Transverse colon (tissue), 4 donors: ENCODE results near the gene ARRB2. TPM values are rescaled to one million over a fixed set of nuclear protein-coding genes. Genes with fewer than 3 reads are reported as not detected.

Source experiments
- DNase-seq: peaks from one replicate; pipeline ENCODE4 v3.0.0-alpha.2; 2019
- H3K27ac ChIP-seq, 4 donors: fragments of 200-600 bp; sonication (generic); 2 replicates each; pipeline ENCODE4 v1.5.1; 2016 to 2018; ENCODE audit warnings: inconsistent platforms in 4 of 4
- H3K27me3 ChIP-seq: fragments of 200-600 bp; sonication (generic); 2 replicates; pipeline ENCODE4 v1.5.1; 2017; ENCODE audit warnings: inconsistent platforms
- H3K36me3 ChIP-seq, 4 donors: fragments of 200-600 bp; sonication (generic); 2 replicates each; pipeline ENCODE4 v1.5.1; 2017 to 2019; ENCODE audit warnings: inconsistent platforms in 4 of 4
- H3K4me1 ChIP-seq, 4 donors: fragments of 200-600 bp; sonication (generic); 2 replicates each; pipeline ENCODE4 v1.5.1; 2017 to 2020; ENCODE audit warnings: inconsistent platforms in 4 of 4
- H3K4me3 ChIP-seq, 4 donors: fragments of 200-600 bp; sonication (generic); 1 replicate in 1 of 4; 2 replicates in 3 of 4; pipeline versions ENCODE4 v1.5.1 to v1.6.1; 2017 to 2019; ENCODE audit warnings: inconsistent platforms in 4 of 4
- H3K9me3 ChIP-seq, 2 donors: fragments of 200-600 bp; sonication (generic); 2 replicates each; pipeline ENCODE4 v1.5.1; 2017 to 2019; ENCODE audit warnings: inconsistent platforms in 2 of 2
- CTCF ChIP-seq, 5 experiments: fragments of 200-600 bp in 3 of 5; fragments of 450-650 bp in 2 of 5; sonication (generic) in 3 of 5; IDR thresholded peaks; 1 replicate in 2 of 5; 2 replicates in 3 of 5; pipeline ENCODE4 v1.5.1; 2016 to 2017; ENCODE audit warnings: antibody characterized with exemption in 5 of 5, inconsistent platforms in 3 of 5, mild to moderate bottlenecking in 2 of 5, moderate library complexity in 1 of 5
- EP300 ChIP-seq: sonication (generic); formaldehyde crosslinking; IDR thresholded peaks from one replicate; pipeline ENCODE4 v1.6.1; 2017; ENCODE audit warnings: antibody characterized with exemption, low read depth
- POLR2A ChIP-seq: fragments of 450-650 bp; IDR thresholded peaks from one replicate; pipeline ENCODE4 v1.6.1; 2016; ENCODE audit warnings: antibody characterized with exemption, mild to moderate bottlenecking, moderate library complexity
- POLR2AphosphoS5 ChIP-seq, 3 donors: sonication (generic); formaldehyde crosslinking; IDR thresholded peaks; one replicate each; pipeline ENCODE4 v1.6.1; 2016; ENCODE audit warnings: antibody characterized with exemption in 3 of 3
- WGBS, 2 donors: methylation state at CpG; one replicate each; pipeline ENCODE4 v1.1.5; 2018; ENCODE audit warnings: low coverage in 1 of 2; 5-methylcytosine and 5-hydroxymethylcytosine counted together
- in situ Hi-C, 4 donors: fragments of 200-750 bp; cut with MboI; loops; one replicate each; pipeline versions ENCODE4 v1.15.0 to v1.15.1; 2017; ENCODE audit warnings: low sequenced_read_pairs in 3 of 4, low pct_ligation_motif_present in 1 of 4, low pct_unique_long_range_greater_than_20kb in 1 of 4
- intact Hi-C: fragments of 100-400 bp; cut with DNase I; formaldehyde crosslinking; loops from one replicate; pipeline ENCODE4 v1.15.1; 2023; ENCODE audit warnings: low total_unique reads
- total RNA-seq, 4 donors: library from RNA; depleted of rRNA; stranded (reverse); fragments of >200 nt; gene quantifications; one replicate each; pipeline ENCODE4 v1.1.0, GENCODE V29; 2016

The ARRB2 gene
- total RNA-seq, 4 donors from 2014 or later = 19.3 to 47.9 (median 36.8) TPM

GRCh38 chr17:4673169-4673568 lies 37.3 kb upstream of the ARRB2 start:
- Histone ChIP-seq H3K27ac (no peak overlapping the region), H3K27me3 (no peaks in the 10 kb centered on the region), H3K9me3 (no peaks in the 10 kb centered on the region), H3K4me3 (no peak overlapping the region), H3K4me1 (no peaks in the 10 kb centered on the region), H3K36me3 (peaks cover 0 to 53% (median 18%) of the 10 kb centered on the region in 4 donors)
- intact Hi-C loops = no loop called here
- no peak for DNase-seq
- WGBS, 2 donors = 89% methylated on average over 11 of the region's 11 CpGs; no CpG with 5 or more reads in 1 of the 2 donors
- TF ChIP-seq EP300 = no peak
- TF ChIP-seq POLR2A = no peak
- TF ChIP-seq CTCF (IDR thresholded peaks at IDR 0.05) = no peak
- TF ChIP-seq POLR2AphosphoS5 (IDR thresholded peaks at IDR 0.05) = no peak
- in situ Hi-C loops = no loop called here

- H3K9me3 ChIP-seq = no peaks in the 10 kb centered on the region
- H3K27me3 ChIP-seq = no peaks in the 10 kb centered on the region
- H3K27ac ChIP-seq = no peak overlapping the region
- TF ChIP-seq CTCF (IDR thresholded peaks at IDR 0.05) = no peak
- no peak for TF ChIP-seq EP300
- H3K4me3 ChIP-seq = no peak overlapping the region
- in situ Hi-C loops (no loop called here), intact Hi-C loops (no loop called here)
- DNase-seq = no peak
- 92% methylated on average over 27 of the region's 27 CpGs; no CpG with 5 or more reads in 1 of the 2 donors for WGBS, 2 donors
- H3K4me1 ChIP-seq = no peaks in the 10 kb centered on the region
- peaks cover 0 to 53% (median 20%) of the 10 kb centered on the region in 4 donors for H3K36me3 ChIP-seq
Measured at GRCh38 chr17:4673986-4674684, 36.3 kb upstream of the ARRB2 start.

- TF ChIP-seq POLR2AphosphoS5 (IDR thresholded peaks at IDR 0.05) (no peak), POLR2A (no peak), EP300 (no peak), CTCF (IDR thresholded peaks at IDR 0.05) (no peak)
- no peak overlapping the region for H3K4me3 ChIP-seq
- in situ Hi-C loops (no loop called here), intact Hi-C loops (no loop called here)
- DNase-seq = no peak
- H3K36me3 ChIP-seq = peaks cover 0 to 53% (median 20%) of the 10 kb centered on the region in 4 donors
- no peaks in the 10 kb centered on the region for H3K27me3 ChIP-seq
- no peaks in the 10 kb centered on the region for H3K4me1 ChIP-seq
- 94% methylated on average over 8 of the region's 8 CpGs; no CpG with 5 or more reads in 1 of the 2 donors for WGBS, 2 donors
- H3K9me3 ChIP-seq = no peaks in the 10 kb centered on the region
- H3K27ac ChIP-seq = no peak overlapping the region
Measured at GRCh38 chr17:4674685-4674998, 35.8 kb upstream of the ARRB2 start.

GRCh38 chr17:4675791-4676190 lies 34.6 kb upstream of the ARRB2 start:
- H3K36me3 ChIP-seq = peaks cover 0 to 53% (median 24%) of the 10 kb centered on the region in 4 donors
- TF ChIP-seq CTCF (IDR thresholded peaks at IDR 0.05) = no peak
- intact Hi-C loops = no loop called here
- DNase-seq = no peak
- WGBS, 2 donors = 95 to 96% methylated on average over 4 to 10 of the region's 10 CpGs
- no peaks in the 10 kb centered on the region for H3K9me3 ChIP-seq
- in situ Hi-C loops = no loop called here
- H3K27me3 ChIP-seq = no peaks in the 10 kb centered on the region
- H3K27ac ChIP-seq = no peak overlapping the region
- no peak overlapping the region for H3K4me3 ChIP-seq
- H3K4me1 ChIP-seq = no peaks in the 10 kb centered on the region
